ENCODE results near the gene TUBB4A. TPM values are rescaled to one million over a fixed set of nuclear protein-coding genes. Genes with fewer than 3 reads are reported as not detected.

Gene TUBB4A
- total RNA-seq, 6 experiments from 2014 or later: not detected

DNA sequence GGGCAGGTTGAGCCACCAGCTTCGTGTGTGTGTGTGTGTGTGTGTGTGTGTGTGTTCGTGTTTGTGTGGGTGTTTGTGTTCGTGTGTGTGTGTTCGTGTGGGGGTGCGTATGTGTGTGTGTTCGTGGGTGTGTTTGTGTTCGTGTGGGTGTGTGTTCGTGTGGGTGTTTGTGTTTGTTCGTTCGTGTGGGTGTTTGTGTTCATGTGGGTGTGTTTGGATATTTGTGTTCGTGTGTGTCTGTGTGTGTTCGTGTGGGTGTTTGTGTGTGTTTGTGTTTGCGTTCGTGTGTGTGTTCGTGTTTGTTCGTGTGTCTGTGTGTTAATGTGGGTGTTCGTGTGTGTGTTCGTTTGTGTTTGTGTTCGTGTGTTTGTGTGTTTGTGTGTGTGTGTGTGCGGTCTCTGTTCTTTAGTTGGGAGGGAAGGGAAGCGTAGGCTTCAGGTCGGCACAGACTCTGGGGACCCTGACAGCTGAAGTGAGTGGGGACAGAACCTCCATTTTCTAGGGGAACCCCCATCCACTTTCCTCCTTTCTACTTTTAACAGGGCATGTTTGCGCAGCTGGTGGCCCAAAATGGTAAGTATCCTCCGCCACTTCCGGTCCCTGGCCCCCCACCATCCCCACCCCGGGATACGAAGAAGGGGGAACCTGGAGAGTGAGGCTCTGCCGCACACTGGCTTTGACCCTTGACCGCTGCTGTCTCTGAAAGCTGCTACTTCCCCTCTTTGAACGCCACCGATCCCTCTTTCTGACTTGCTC lies 30.3 kb upstream of the TUBB4A start:
- Mint-ChIP-seq H3K9me3 (peaks cover 6% of the 10 kb centered on the region), H3K27ac (no peak overlapping the region), H3K4me1 (ENCODE audit: low read depth) (peaks cover 23% of the 10 kb centered on the region), H3K36me3 (ENCODE audit: low read depth) (peaks cover 15% of the 10 kb centered on the region), H3K27me3 (ENCODE audit: insufficient read depth) (peaks cover 6% of the 10 kb centered on the region), H3K4me3 (peak overlapping the region; percentile 38; the same call in 1 of the 2 replicates)
- DNase-seq: no peak
- TF ChIP-seq, protein P1, sequence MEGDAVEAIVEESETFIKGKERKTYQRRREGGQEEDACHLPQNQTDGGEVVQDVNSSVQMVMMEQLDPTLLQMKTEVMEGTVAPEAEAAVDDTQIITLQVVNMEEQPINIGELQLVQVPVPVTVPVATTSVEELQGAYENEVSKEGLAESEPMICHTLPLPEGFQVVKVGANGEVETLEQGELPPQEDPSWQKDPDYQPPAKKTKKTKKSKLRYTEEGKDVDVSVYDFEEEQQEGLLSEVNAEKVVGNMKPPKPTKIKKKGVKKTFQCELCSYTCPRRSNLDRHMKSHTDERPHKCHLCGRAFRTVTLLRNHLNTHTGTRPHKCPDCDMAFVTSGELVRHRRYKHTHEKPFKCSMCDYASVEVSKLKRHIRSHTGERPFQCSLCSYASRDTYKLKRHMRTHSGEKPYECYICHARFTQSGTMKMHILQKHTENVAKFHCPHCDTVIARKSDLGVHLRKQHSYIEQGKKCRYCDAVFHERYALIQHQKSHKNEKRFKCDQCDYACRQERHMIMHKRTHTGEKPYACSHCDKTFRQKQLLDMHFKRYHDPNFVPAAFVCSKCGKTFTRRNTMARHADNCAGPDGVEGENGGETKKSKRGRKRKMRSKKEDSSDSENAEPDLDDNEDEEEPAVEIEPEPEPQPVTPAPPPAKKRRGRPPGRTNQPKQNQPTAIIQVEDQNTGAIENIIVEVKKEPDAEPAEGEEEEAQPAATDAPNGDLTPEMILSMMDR (IDR thresholded peaks at IDR 0.05): no peak

DNA sequence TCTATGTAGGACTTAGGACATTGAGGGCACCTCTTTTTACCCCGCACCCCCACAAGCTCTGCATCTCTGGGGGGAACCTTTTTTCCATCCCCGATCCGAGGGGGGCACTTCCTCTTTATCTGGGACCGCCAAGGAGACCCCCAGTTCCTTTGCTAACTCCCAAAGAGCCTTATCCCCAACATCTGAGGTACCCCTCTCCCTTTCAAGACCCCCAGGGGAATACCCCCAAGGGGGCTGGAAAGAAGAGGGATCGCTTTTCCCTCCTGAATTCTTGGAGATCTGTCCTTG lies 29.8 kb upstream of the TUBB4A start:
- peak overlapping the region; percentile 38 for H3K4me3 Mint-ChIP-seq
- peaks cover 23% of the 10 kb centered on the region for H3K4me1 Mint-ChIP-seq (ENCODE audit: low read depth)
- peaks cover 6% of the 10 kb centered on the region for H3K9me3 Mint-ChIP-seq
- H3K36me3 Mint-ChIP-seq (ENCODE audit: low read depth): peaks cover 15% of the 10 kb centered on the region
- peaks cover 6% of the 10 kb centered on the region for H3K27me3 Mint-ChIP-seq (ENCODE audit: insufficient read depth)
- TF ChIP-seq, protein P1 (IDR thresholded peaks at IDR 0.05): no peak
- no peak overlapping the region for H3K27ac Mint-ChIP-seq
- no peak for DNase-seq

DNA sequence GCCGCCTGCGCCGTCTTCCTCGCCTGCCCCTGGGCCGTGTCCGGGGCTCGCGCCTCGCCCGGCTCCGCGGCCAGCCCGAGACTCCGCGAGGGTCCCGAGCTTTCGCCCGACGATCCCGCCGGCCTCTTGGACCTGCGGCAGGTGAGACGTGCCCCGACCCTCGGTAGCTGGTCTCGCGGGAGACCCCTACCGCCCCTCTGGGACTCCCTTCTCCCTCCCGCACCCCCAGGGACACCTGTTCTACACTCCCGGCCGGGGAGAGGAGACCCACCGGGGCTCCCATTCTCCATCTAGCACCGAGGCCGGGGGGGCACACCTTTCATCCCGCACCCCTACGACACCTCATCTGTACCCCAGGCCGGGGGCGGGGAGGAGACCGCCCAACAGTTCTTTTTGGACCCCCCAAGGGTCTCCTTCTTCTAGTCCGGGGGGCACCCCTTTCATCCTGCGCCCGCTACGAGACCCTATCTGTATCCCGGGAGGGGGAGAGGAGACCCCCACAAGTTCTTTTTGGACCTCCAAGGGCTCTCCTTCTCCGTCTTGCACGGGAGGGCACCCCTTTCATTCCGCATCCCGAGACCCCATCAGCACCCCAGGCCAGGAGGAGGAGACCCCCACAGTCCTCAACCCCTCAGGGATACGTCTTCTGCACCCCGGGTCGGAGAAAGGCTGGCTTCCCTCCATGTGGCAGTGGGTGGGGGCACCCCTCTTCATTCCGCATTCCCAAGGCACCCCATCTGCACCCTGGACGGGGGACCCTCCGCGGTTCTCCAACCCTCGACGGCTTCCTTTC lies 29.2 kb upstream of the TUBB4A start:
- Mint-ChIP-seq H3K27ac (0 out of 2 replicates have a peak overlapping the region, but pooled peaks have one; percentile 12), H3K27me3 (ENCODE audit: insufficient read depth) (peaks cover 6% of the 10 kb centered on the region)
- DNase-seq: no peak

DNA sequence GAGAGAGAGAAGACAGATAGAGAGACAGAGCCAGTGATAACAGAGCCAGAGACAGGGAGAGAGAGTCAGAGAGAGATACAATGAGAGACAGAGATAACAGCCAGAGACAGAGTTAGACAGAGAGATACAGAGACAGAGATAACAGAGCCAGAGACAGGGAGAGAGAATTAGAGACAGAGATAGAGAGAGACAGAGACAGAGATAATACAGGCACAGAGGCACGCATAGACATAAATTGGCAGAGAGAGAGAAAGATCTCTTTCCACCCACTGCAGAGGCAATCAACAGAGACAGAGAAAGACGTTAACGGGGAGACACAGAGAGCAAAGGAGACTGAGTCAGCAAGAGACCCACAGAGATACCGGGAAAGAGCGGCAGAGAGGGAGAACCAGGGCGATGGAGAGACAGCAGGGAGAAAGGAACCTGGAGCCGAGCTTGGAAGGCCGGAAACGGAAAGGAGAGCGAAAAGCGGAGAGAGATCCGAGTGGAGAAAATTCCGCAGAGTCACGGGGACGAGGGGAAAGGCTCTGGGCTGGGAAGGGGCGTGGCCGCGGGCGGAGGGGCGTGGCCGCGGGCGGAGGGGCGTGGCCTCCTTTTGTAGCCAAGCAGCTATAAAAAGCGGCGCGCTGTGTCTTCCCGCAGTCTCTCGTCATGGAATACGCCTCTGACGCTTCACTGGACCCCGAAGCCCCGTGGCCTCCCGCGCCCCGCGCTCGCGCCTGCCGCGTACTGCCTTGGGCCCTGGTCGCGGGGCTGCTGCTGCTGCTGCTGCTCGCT lies 28.5 kb upstream of the TUBB4A start, which contains the start of gene TNFSF9:
Gene TNFSF9 (plus strand): TSS at position 641 of the 777 bp plus-strand sequence. CDS start 11 bp downstream, at position 652.
- H3K27me3 Mint-ChIP-seq (ENCODE audit: insufficient read depth): peaks cover 6% of the 10 kb centered on the region
- peak; percentile 79 for DNase-seq
- H3K4me3 Mint-ChIP-seq: peak within 1 kb of the TSS; percentile 89
- TF ChIP-seq, protein P1 (IDR thresholded peaks at IDR 0.05): no peak
- H3K9me3 Mint-ChIP-seq: peaks cover 6% of the 10 kb centered on the region
- H3K27ac Mint-ChIP-seq: peak within 1 kb of the TSS; percentile 86
- H3K36me3 Mint-ChIP-seq (ENCODE audit: low read depth): peaks cover 9% of the 10 kb centered on the region
- H3K4me1 Mint-ChIP-seq (ENCODE audit: low read depth): peaks cover 23% of the 10 kb centered on the region

More for the DNA sequence above, 29.2 kb upstream of the TUBB4A start:
- TF ChIP-seq, protein P1 (IDR thresholded peaks at IDR 0.05): no peak
- Mint-ChIP-seq H3K4me3 (peak overlapping the region; percentile 89), H3K4me1 (ENCODE audit: low read depth) (peaks cover 23% of the 10 kb centered on the region), H3K36me3 (ENCODE audit: low read depth) (peaks cover 15% of the 10 kb centered on the region), H3K9me3 (peaks cover 6% of the 10 kb centered on the region)

DNA sequence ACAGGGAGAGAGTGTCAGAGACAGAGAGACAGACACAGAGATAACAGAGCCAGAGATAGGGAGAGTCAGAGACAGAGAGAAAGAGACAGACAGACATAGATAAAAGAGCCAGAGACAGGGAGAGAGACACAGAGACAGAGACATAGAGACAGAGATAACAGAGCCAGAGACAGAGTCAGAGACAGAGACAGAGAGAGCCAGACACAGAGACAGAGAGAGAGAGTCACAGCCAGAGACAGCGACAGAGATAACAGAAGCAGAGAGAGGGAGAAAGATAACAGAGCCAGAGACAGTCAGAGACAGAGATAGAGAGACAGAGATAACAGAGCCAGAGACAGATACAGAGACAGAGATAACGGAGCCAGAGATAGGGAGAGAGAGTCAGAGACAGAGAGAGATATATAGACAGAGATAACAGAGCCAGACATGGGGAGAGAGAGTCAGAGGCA lies 27.9 kb upstream of the TUBB4A start:
- TF ChIP-seq, protein P1 (IDR thresholded peaks at IDR 0.05): no peak
- no peak for DNase-seq
- peaks cover 6% of the 10 kb centered on the region; the same call in 1 of the 2 replicates for H3K9me3 Mint-ChIP-seq
- peaks cover 6% of the 10 kb centered on the region for H3K27me3 Mint-ChIP-seq (ENCODE audit: insufficient read depth)
- H3K4me1 Mint-ChIP-seq (ENCODE audit: low read depth): peaks cover 23% of the 10 kb centered on the region
- peak overlapping the region; percentile 86 for H3K27ac Mint-ChIP-seq
- peak overlapping the region; percentile 89 for H3K4me3 Mint-ChIP-seq
- peaks cover 7% of the 10 kb centered on the region for H3K36me3 Mint-ChIP-seq (ENCODE audit: low read depth)
